Suppressor macrophage (primary cell): Measurements from ENCODE around the gene BBC3.
A peak's percentile ranks its signal among the peaks of the same experiment; 100 is the strongest.
"Not testable (repeated sequence)": the region's sequence is repeated elsewhere in the genome, so short reads cannot be mapped to it uniquely, and the experiment has no call there.

Source experiments
- DNase-seq, 4 experiments: peaks; one replicate each; pipeline ENCODE4 v3.0.0-alpha.2; 2020 to 2022

The BBC3 gene

DNA sequence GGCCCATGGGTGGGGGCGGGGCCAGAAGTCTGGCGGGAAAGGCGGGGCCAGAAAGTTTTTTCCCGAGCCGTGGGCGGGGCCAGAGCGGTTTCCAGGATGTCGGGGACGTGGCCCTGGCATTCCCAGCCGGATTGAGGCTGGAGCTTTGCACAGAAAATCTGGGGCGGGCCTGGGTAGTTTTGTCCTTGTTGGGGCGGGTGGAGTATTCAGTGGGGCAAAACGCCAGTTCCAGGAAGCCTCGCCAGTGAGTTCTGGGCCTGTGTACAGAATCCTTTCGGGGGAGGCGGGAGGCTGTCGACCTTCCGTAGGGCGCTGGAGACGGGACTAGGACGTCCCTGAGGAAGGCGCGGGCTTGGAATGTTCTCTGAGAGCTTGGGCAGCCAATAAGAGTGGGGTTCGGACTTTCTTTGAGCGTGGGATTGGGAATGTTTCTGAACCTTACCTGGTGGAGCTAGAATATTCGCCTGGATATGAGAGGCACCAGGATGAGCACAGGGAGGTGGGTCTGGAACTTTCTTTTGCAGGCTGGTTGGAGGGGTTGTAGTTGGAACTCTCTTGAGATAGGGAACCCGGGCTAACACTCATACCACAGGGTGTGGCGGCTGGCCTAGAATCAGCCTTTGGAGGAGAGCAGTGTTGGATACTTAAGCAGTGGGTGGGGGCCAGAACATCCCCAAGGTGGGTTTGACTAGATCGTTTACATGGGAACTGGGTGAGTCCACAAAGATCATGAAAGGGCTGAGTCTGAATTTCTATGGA, 26.6 kb upstream of the BBC3 start:
- DNase-seq, result no peak

DNA sequence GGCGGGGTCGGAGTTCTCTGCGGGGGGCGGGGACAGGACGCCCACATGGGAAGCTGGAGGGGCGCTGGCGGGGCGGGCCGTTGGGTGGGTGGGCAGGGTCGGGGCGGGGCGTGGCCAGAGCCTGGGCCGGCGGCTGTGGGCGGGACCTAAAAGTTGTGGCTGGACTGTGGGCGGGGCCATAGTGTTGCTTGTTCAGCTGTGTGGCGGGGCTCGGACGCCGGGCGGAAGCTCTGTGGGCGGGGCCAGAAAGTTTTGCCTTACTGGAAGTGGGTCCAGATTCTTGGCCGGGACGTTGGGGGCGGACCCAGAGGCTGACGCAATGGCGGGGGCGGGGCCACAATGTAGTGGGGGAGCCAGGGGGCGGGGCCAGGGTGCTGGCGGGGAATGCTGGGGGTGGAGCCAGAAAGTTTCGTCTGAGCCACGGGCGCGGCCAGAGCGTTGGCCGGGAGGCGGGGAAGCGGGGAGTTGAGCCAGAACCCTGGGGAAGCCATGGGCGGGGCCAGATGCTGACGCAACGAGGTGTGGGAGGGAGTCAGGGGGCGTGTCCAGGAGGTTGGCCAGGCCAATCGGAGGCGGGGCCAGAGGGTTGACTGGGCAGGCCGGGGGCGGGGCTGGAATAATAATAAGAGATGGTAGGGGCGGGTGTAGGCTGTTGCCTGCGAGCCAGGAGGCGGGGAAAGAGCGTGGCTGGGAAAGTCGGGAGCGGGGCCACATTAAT, 25.9 kb upstream of the BBC3 start:
- peak; percentile 100 for DNase-seq

DNA sequence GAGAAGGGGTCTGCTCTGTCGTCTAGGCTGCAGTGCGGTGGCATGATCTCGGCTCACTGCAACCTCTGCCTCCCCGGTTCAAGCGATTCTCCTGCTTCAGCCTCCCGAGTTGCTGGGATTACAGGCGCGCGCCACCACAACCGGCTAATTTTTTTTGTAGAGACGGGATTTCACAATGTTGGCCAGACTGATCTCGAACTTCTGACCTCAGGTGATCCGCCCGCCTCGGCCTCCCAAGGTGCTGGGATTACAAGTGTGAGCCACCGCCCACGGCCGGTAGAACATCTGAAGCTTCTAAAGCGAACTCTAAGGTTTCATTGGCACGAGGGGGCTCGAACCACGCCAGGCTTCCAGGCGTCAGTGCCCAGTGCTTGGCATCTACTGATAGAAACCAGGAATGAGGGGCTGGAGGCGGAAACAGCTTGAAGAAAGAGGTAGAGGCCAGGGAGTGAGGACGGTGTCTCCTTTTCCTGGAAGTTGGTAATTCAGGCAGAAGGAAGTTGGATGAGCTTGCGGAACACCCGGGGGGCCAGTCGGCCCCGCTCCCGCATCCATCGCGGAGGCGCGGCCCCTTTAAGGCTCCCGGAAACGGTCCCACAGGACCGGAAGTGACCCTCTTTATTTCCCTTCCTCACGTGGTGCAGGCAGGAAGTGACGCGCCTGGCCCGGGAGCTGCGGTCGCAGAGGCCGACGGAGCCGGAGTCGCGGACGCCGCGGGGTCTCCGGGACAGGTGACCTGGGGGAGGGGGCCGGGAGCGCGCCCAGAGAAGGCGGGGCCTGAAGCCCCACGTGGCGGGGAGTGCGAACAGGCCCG, 25.1 kb upstream of the BBC3 start, which contains the start of gene CCDC9:
TSS of gene CCDC9 (plus strand) at position 647 of the 814 bp plus-strand sequence. CDS start 1,876 bp downstream, outside the sequence.
- peak; percentile 95 to 98 (median 98) for DNase-seq

- DNase-seq, result no peak
These were observed 23.0 kb upstream of the BBC3 start for GRCh38 chr19:47253970-47254369.

DNA sequence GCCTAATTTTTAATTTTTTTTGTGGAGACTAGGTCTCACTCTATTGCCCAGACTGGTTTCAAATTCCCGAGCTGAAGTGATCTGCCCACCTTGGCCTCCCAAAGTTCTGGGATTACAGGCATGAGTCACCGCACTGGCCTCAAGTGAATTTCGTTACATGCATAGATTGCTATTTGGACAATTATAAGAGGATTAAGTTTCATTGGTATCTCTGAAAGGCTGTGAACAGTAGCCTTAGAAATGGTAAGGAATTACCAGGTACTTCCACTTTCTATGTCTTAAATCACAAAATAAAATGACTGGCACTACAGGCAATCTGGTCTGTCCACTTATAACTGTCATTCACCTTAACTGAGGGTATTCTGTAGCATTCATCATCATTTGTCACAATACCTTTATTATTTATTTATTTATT, 22.5 kb upstream of the BBC3 start:
- DNase-seq, result no peak

GRCh38 chr19:47253016-47253415, 22.0 kb upstream of the BBC3 start:
- not testable (repeated sequence) for DNase-seq

GRCh38 chr19:47247308-47247990, 16.4 kb upstream of the BBC3 start:
- peak; percentile 80 to 92 (median 90) for DNase-seq

DNA sequence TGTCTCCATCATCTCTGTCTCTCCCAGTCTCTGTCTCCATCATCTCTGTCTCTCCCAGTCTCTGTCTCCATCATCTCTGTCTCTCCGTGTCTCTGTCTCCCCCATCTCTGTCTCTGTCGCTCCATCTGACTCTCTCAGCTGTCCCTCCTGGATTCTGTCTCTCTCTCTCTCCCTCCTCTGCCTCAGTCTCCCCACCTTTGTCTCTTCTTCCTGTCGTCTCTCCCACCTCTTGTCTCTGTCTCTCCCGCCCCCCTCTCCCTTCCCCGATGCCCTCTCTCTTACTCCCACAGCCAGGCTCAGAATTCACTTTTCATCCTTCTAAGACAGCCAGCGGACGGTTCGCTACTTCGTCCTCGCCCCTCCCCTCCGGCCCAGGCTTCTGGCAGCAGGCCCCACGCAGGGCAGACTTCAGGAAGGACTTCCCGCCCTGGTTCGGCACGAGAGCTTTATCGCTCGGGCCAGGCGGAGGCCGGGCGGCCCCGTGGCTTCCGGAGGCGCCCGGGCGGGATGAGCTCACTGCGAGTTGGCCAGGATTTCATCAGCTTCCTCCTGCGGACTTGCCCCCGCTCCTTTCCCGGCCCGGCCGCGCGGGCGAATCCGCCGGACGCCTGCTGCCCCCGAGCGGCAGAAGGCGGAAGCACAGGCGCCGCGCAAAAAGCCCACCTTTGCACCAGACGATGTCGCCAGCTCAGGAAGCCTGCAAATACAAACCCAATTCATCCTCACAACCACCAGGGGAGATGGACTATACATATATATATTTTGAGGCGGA, 13.0 kb upstream of the BBC3 start:
- DNase-seq, result peak; percentile 97 to 99 (median 98)

- no peak for DNase-seq
These were observed 12.4 kb upstream of the BBC3 start for GRCh38 chr19:47243364-47243775.

DNA sequence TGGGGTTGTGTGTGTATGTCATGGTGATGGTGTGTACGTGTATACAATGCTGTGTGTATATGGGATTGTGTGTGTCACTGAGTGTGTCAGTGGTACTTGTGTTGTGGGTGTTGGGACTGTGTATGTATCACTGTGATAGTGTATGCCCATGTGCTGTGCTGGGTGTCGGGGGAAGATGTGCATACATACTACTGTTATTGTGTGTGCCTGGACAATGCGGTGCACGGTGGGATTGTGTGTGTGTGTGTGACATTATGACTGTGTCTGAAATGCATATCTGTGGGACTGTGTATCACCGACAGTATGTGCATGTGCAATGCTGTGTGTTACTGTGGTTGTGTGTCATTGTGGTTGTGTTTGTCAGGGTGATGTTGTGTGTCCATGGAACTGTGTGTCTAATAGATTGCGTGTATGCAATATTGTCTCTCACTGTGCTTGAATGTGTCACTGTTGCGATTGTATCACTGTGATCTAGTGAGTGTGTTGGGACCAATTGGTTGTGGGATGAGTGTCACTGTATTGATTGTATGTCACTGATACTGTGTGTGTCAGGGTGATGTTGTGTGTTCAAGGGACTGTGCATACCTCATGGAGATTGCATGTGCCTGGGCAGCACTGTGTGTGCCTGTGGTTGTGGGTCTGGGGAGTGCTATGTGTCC, 11.0 kb upstream of the BBC3 start:
- DNase-seq, result no peak

DNA sequence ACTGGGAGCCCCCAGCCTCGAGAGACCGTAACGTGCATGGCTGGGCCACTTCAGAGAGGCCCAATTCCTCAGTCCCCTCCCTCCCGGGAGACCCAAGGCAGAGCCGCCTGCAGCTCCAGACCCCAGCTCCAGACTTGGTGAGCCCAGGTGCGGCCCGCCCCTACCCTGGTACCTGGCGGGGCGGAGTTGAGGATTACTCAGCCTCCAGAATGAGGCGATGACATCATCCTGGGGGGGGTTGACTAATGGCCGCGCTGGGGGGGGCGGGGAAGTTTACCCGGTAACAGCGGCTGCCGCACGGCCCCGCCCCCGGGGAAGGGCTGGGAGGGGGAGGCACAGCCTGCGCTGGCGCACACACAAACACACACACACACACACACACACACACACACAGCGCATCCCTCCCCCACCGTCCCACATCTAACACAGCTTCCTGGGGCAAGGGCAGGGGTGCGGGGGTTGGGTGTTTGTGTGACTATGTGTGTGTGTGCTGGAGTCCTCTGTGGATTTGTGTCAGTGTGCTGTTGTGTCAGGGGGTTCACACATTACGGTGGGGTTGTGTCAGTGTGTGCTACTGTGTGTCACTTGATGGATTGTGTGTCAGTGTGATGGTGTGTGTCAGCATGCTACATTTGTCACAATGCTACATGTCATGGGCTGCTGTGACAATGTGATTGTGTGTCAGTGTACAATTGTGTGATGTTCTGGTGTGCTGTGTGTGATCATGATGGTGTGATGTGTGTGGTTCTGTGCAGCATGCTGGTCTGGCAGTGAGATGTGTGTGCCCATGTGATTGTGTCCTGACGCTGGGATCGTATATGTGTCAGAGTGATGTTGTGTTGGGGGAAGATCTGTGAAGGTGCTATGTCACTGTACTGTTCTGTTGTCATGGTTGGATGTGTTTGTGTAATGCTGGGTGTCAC, 10.3 kb upstream of the BBC3 start:
- DNase-seq, result peak; percentile 37 to 77 (median 62)

DNA sequence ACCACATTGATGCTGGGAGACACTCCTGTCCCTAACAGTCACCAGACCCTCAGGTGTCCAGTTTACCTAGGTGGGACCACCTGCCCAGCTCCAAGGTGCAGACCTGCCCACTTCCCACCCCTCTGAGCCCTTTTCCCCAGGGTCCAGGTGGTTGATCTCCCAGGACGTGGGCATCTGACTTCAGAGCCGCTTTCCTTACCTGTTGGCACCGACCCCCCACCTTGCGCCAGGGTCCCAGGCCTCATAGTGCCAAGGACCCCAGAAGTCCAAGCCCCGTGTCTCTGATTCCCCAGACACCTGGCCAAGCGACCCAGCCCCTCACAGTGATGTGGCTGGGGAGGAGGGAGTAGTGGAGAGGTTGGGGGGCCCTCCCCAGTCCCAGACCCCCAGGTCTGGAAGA, 9.6 kb upstream of the BBC3 start:
- DNase-seq, result no peak

- peak in 1 of 4 experiments; percentile 36 for DNase-seq
These were observed 8.8 kb upstream of the BBC3 start for GRCh38 chr19:47239610-47240296.

DNA sequence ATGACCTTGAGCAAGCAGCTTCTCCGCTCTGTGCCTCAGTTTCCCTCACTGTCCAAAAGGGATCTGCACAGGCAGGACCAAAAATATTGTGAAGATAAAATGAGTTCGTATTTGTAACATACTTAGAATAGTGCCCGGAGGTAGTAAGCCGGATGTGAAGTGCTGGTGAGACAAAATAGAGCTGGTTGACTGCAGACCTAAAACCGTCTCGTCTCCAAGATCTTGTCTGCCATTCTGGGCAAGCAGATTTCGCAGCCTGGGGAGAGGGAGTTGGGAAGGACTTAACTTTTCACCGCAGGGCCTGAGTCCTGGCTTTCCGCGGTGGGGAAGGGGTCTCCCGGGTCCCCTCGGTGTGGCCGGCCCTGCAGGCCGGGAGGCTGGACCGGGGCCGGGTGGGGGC, 8.2 kb upstream of the BBC3 start:
- no peak for DNase-seq

- no peak for DNase-seq
These were observed 5.2 kb upstream of the BBC3 start for GRCh38 chr19:47236072-47236675.

- DNase-seq, result peak; percentile 31 to 53 (median 44)
These were observed 1.6 kb upstream of the BBC3 start for GRCh38 chr19:47232422-47233211.

DNA sequence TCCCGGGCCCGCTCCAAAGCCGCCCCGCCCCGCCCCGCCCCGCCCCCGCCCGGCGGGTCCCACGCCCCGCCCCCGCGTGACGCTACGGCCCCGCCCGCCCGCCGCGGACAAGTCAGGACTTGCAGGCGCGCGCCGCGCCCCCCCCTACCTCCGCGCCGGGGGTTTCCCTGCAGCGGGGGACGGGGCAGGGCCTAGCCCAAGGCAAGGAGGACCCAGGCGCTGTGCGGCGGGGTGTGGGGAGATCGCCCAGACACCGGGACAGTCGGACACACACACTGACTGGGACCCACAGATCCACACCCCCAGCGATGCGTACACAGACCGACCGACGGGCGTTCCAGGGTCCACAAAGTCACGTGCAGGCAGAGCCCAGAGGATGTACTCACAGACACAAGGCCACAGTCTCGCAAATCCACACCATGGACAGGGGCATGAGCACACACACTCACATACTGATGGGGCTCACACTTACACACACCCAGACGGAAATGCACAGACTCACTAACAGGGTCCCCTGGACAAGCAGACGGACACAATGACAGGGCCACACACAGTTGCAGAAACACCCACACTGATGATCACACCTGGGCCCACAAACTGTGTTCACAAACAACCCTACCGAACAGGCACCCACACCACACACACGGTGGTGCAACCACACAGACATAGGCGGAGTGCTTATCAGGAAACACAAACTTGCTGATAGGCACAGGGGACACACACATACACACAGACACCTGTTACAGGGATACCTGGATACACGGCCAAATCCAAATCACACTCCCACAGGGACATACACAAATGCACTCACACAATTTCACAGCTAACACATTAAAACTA, 436 bp upstream of the BBC3 start:
- DNase-seq, result peak; percentile 76 to 96 (median 86)
